ENCODE results near the gene CA11.

DNA sequence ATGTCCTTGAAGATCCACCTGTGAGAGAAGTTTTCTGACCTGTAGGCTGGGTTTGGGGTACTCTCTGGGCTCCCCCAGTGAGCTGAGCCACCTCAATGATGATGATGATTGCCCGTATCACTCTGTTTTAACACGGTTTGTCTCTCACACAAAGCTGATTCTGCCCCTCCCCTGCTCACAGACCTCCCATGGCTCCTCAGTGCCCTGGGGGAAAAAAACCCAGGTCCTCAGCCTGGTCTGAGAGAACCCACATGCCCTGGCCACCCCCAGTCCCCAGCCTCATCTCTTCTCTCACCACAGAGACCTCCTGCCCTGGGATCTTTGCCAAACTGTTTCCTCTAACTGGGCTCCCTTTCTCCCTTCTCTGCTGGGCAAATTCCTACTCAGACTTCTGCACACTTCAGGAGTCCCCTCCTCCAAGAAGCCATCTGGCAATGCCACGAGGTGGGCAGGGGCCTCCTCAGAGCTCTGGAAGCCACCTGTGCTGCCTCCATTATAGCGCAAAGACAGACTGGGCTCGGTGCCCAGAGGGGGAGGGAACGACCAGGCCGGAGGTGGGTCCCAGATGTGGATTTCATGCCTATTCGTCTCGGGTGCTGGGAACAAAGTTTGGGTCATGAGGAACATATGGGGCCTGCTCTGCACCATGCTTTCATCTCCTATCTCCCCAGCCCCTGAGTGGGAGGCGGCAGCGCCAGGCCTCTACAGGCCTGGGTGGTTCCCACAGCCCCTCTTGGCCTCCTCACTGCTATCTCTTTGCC is 8.5 kb upstream of the CA11 start:
- TF ChIP-seq POLR2A (IDR thresholded peaks at IDR 0.05) (no peak), CTCF (IDR thresholded peaks at IDR 0.05 in 4 of 5, conservative IDR thresholded peaks at IDR 0.05 in 1 of 5) (no peak)
